Measurements from ENCODE around the gene ECE2.

The ECE2 gene

GRCh38 chr3:184291044-184291737 is 15.4 kb downstream of the ECE2 start:
- DNase-seq (ENCODE audit: low spot score): no peak
- Histone ChIP-seq H3K4me3 (no peak overlapping the region), H3K27ac (no peak overlapping the region)
- TF ChIP-seq, protein P1, sequence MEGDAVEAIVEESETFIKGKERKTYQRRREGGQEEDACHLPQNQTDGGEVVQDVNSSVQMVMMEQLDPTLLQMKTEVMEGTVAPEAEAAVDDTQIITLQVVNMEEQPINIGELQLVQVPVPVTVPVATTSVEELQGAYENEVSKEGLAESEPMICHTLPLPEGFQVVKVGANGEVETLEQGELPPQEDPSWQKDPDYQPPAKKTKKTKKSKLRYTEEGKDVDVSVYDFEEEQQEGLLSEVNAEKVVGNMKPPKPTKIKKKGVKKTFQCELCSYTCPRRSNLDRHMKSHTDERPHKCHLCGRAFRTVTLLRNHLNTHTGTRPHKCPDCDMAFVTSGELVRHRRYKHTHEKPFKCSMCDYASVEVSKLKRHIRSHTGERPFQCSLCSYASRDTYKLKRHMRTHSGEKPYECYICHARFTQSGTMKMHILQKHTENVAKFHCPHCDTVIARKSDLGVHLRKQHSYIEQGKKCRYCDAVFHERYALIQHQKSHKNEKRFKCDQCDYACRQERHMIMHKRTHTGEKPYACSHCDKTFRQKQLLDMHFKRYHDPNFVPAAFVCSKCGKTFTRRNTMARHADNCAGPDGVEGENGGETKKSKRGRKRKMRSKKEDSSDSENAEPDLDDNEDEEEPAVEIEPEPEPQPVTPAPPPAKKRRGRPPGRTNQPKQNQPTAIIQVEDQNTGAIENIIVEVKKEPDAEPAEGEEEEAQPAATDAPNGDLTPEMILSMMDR (IDR thresholded peaks at IDR 0.05): no peak

- TF ChIP-seq, protein P1 (IDR thresholded peaks at IDR 0.05): no peak
Observed at GRCh38 chr3:184291738-184292445, 16.1 kb downstream of the ECE2 start.

DNA sequence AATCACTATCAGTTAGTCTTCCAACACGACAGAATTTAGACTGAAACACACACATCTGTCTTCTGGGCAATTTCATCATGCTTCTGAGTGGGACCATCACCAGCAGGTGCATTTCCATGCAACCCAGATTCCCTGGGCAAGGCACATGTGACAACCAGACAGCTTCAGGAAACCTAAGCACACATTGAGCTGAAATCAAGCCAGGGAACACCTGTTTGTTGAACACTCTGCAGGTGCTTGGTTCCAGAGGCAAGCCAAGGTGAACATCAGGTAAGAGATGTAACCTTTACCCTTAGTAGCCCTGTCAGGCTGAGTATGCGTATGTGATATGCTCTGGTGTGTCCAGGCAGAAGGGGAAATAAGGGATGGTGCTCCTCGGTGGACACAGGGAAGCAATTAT is 19.9 kb downstream of the ECE2 start:
- no peak overlapping the region for H3K4me3 ChIP-seq
- TF ChIP-seq, protein P1 (IDR thresholded peaks at IDR 0.05): no peak
- no peak for DNase-seq (ENCODE audit: low spot score)

More at GRCh38 chr3:184291738-184292445, 16.1 kb downstream of the ECE2 start:
- no peak overlapping the region for H3K4me3 ChIP-seq
- no peak for DNase-seq (ENCODE audit: low spot score)
- H3K27ac ChIP-seq: no peak overlapping the region

GRCh38 chr3:184296616-184297015 is 20.8 kb downstream of the ECE2 start:
- Histone ChIP-seq H3K4me3 (no peak overlapping the region), H3K27ac (no peak overlapping the region)
- no peak for DNase-seq (ENCODE audit: low spot score)
- TF ChIP-seq, protein P1 (IDR thresholded peaks at IDR 0.05): no peak

More for the DNA sequence above, 19.9 kb downstream of the ECE2 start:
- no peak overlapping the region for H3K27ac ChIP-seq

- TF ChIP-seq, protein P1 (IDR thresholded peaks at IDR 0.05): no peak
Observed at GRCh38 chr3:184298759-184299487, 23.1 kb downstream of the ECE2 start, which contains the start of gene PSMD2. Gene PSMD2 (plus strand): TSS chr3:184299241. CDS start chr3:184299267, 26 bp downstream.

GRCh38 chr3:184299488-184300377 is 23.9 kb downstream of the ECE2 start:
- peak overlapping the region; percentile 55 to 94 for H3K27ac ChIP-seq
- no peak for DNase-seq (ENCODE audit: low spot score)
- peak overlapping the region; percentile 99 for H3K4me3 ChIP-seq
- TF ChIP-seq, protein P1 (IDR thresholded peaks at IDR 0.05): no peak

More at GRCh38 chr3:184298759-184299487, 23.1 kb downstream of the ECE2 start, which contains the start of gene PSMD2:
- H3K27ac ChIP-seq: peak within 1 kb of the TSS; percentile 74 to 94
- peak; percentile 98 for DNase-seq (ENCODE audit: low spot score)
- peak within 1 kb of the TSS; percentile 99 for H3K4me3 ChIP-seq

Measured in coronary artery (tissue), 2 donors.